OCI-LY1 (cell line): ENCODE results near the gene DCC.
"Not testable (repeated sequence)": the region's sequence is repeated elsewhere in the genome, so short reads cannot be mapped to it uniquely, and the experiment has no call there.

Source experiments
- H2AFZ ChIP-seq: fragments of 200-600 bp; sonication (generic), shearing (Covaris generic); 2 replicates; pipeline ENCODE4 v1.6.0; 2014; ENCODE audit warnings: antibody characterized with exemption, mild to moderate bottlenecking, low read length
- H3F3A ChIP-seq: fragments of 200-600 bp; sonication (generic), shearing (Covaris generic); 2 replicates; pipeline ENCODE4 v1.6.0; 2014; ENCODE audit warnings: mild to moderate bottlenecking, antibody characterized with exemption, low read length, moderate library complexity; ENCODE audit not compliant: insufficient read depth
- H3K27ac ChIP-seq: fragments of 200-600 bp; sonication (generic); 2 replicates; pipeline ENCODE4 v1.5.1; 2014; ENCODE audit warnings: low read length, mixed run types, mild to moderate bottlenecking, low read depth; ENCODE audit not compliant: poor library complexity, severe bottlenecking
- H3K27me3 ChIP-seq: fragments of 200-600 bp; sonication (generic); 2 replicates; pipeline ENCODE4 v1.6.0; 2014; ENCODE audit warnings: antibody characterized with exemption, mild to moderate bottlenecking, low read length, moderate library complexity; ENCODE audit not compliant: insufficient read depth
- H3K36me3 ChIP-seq: fragments of 200-600 bp; sonication (generic); 2 replicates; pipeline ENCODE4 v1.6.1; 2014; ENCODE audit warnings: mild to moderate bottlenecking, antibody characterized with exemption, low read length, moderate library complexity, mixed read lengths; ENCODE audit not compliant: insufficient read depth
- H3K4me1 ChIP-seq: fragments of 200-600 bp; sonication (generic); 2 replicates; pipeline ENCODE4 v1.5.1; 2014; ENCODE audit warnings: mild to moderate bottlenecking, low read length, moderate library complexity; ENCODE audit not compliant: insufficient read depth, severe bottlenecking
- H3K4me2 ChIP-seq: fragments of 200-600 bp; sonication (generic), shearing (Covaris generic); 2 replicates; pipeline ENCODE4 v1.6.1; 2014; ENCODE audit warnings: low read length
- H3K4me3 ChIP-seq: fragments of 200-600 bp; sonication (generic); 2 replicates; pipeline ENCODE4 v1.5.1; 2014; ENCODE audit warnings: low read length, low read depth, mild to moderate bottlenecking, mixed read lengths; ENCODE audit not compliant: poor library complexity, severe bottlenecking
- H3K79me2 ChIP-seq: fragments of 200-600 bp; shearing (Covaris generic); 2 replicates; pipeline ENCODE4 v1.6.1; 2016; ENCODE audit warnings: mixed run types, low read length, mixed read lengths; ENCODE audit not compliant: insufficient read depth
- H3K9ac ChIP-seq: fragments of 200-600 bp; sonication (generic), shearing (Covaris generic); 2 replicates; pipeline ENCODE4 v1.6.1; 2014; ENCODE audit warnings: mild to moderate bottlenecking, low read length, mixed read lengths
- H3K9me2 ChIP-seq: fragments of 200-600 bp; sonication (generic), shearing (Covaris generic); 2 replicates; pipeline ENCODE4 v1.6.1; 2014; ENCODE audit warnings: low read depth, mild to moderate bottlenecking, low read length, mixed read lengths
- H3K9me3 ChIP-seq: fragments of 200-600 bp; shearing (Covaris generic); 2 replicates; pipeline ENCODE4 v1.6.1; 2014; ENCODE audit warnings: low read length, mixed read lengths
- H4K20me1 ChIP-seq: fragments of 200-600 bp; sonication (generic), shearing (Covaris generic); 2 replicates; pipeline ENCODE4 v1.6.0; 2016; ENCODE audit warnings: mild to moderate bottlenecking, low read length; ENCODE audit not compliant: insufficient read depth
- EZH2 ChIP-seq: fragments of 200-600 bp; sonication (generic), shearing (Covaris generic); IDR thresholded peaks from 2 replicates; pipeline ENCODE4 v1.8.0; 2017; ENCODE audit warnings: borderline replicate concordance, mixed run types, mild to moderate bottlenecking, antibody characterized with exemption, low read length, moderate library complexity, mixed read lengths
- TF ChIP-seq, protein P1 (sequence below): fragments of 200-600 bp; sonication (generic), shearing (Covaris generic); IDR thresholded peaks from 2 replicates; pipeline ENCODE4 v1.5.1; 2017; ENCODE audit warnings: mild to moderate bottlenecking, antibody characterized with exemption, low read length, moderate library complexity, mixed read lengths

The DCC gene

DNA sequence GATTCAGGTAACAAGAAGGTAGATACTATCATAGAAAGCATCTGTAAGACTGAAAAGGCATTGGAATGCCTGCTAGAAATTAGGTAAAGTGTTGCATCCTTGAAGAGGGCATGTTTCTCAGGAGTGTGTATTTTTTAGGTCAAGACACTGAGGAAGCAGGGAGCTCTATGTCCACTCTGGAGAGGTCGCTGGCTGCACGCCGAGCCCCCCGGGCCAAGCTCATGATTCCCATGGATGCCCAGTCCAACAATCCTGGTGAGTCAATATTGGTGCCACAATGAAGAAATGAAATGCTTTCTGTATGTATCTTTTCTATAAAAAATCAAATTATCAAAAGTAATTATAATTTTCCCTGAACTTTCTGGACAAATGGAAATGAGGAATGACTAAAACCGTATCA lies 1127.8 kb downstream of the DCC start:
- Histone ChIP-seq H4K20me1 (no peaks in the 10 kb centered on the region), H3K36me3 (no peaks in the 10 kb centered on the region), H3K4me1 (no peaks in the 10 kb centered on the region), H3K9me3 (no peaks in the 10 kb centered on the region), H3K4me2 (no peak overlapping the region), H3K27me3 (no peaks in the 10 kb centered on the region), H2AFZ (no peak overlapping the region), H3F3A (no peaks in the 10 kb centered on the region), H3K79me2 (no peaks in the 10 kb centered on the region), H3K9me2 (no peaks in the 10 kb centered on the region), H3K27ac (no peak overlapping the region), H3K4me3 (no peak overlapping the region), H3K9ac (no peak overlapping the region)
- TF ChIP-seq, protein P1, sequence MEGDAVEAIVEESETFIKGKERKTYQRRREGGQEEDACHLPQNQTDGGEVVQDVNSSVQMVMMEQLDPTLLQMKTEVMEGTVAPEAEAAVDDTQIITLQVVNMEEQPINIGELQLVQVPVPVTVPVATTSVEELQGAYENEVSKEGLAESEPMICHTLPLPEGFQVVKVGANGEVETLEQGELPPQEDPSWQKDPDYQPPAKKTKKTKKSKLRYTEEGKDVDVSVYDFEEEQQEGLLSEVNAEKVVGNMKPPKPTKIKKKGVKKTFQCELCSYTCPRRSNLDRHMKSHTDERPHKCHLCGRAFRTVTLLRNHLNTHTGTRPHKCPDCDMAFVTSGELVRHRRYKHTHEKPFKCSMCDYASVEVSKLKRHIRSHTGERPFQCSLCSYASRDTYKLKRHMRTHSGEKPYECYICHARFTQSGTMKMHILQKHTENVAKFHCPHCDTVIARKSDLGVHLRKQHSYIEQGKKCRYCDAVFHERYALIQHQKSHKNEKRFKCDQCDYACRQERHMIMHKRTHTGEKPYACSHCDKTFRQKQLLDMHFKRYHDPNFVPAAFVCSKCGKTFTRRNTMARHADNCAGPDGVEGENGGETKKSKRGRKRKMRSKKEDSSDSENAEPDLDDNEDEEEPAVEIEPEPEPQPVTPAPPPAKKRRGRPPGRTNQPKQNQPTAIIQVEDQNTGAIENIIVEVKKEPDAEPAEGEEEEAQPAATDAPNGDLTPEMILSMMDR = no peak
- TF ChIP-seq EZH2 = no peak

DNA sequence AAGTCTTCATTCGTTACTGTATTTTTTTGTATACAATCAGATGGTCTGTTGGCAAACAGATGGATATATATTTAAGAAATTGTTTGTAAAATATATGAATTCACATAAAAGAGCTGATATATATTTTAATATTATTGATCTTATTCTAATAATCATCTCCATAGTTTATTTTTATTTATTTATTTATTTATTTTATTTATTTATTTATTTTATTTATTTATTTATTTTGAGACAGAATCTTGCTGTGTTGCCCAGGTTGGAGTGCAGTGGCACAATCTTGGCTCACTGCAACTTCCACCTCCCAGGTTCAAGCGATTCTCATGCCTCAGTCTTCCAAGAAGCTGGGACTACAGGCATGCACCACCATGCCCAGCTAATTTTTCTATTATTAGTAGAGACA lies 1128.2 kb downstream of the DCC start:
- H3K4me1 ChIP-seq = not testable (repeated sequence)

DNA sequence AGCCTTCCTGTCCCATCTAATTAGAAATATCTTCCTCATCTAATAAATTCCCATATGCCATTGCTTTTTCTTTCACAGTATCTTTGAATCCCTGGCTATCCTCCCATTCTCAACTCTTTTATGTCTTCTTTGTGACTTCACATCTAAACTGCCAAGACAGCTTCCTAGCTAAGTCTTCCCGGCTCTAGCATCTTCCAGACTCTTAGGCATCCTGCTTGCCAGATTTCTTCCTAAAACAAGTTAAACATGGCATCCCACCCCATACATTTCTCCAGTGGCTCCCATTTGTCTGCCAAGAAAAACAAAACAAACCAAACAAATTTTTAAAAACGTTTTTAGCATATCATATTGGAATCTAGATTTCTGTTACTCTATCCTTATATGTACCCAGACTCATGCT lies 1132.5 kb downstream of the DCC start:
- no peaks in the 10 kb centered on the region for H3K79me2 ChIP-seq
- no peak overlapping the region for H3K4me3 ChIP-seq
- no peak overlapping the region for H3K27ac ChIP-seq
- H3K36me3 ChIP-seq = no peaks in the 10 kb centered on the region
- no peaks in the 10 kb centered on the region for H4K20me1 ChIP-seq
- H3K4me2 ChIP-seq = no peak overlapping the region
- no peaks in the 10 kb centered on the region for H3K4me1 ChIP-seq
- no peaks in the 10 kb centered on the region for H3K9me3 ChIP-seq
- TF ChIP-seq, protein P1 = no peak
- TF ChIP-seq EZH2 = no peak
- H3K9me2 ChIP-seq = no peaks in the 10 kb centered on the region
- no peaks in the 10 kb centered on the region for H3K27me3 ChIP-seq
- no peaks in the 10 kb centered on the region for H3F3A ChIP-seq
- no peak overlapping the region for H2AFZ ChIP-seq
- H3K9ac ChIP-seq = no peak overlapping the region

More for the DNA sequence above, 1128.2 kb downstream of the DCC start:
- not testable (repeated sequence) for H3K27ac ChIP-seq, H3K9me3 ChIP-seq, H4K20me1 ChIP-seq, H3K9me2 ChIP-seq, H3K27me3 ChIP-seq, H3K4me3 ChIP-seq, H3F3A ChIP-seq, H3K4me2 ChIP-seq, H3K79me2 ChIP-seq, H2AFZ ChIP-seq, H3K36me3 ChIP-seq, H3K9ac ChIP-seq

DNA sequence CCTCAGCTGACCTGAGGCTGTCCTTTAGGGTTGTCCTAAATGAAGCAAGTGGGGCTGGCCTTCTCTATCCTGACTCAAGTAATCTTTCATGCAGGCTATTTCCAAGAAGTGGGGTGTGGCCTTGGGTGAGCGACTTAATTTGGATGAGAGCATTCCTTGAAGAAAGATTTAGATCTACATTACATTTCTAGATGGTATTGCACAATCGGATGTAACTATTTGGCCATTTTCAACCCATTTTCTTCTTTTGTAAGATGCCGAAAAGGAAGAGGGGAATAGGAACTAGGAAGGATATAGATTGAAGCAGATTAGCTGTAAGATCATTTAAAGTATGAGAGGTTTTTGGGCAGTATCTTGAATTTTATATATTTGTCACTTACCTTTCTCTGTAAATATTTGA lies 1138.2 kb downstream of the DCC start:
- no peaks in the 10 kb centered on the region for H3K4me1 ChIP-seq
- H3K9ac ChIP-seq = no peak overlapping the region
- H3K27ac ChIP-seq = no peak overlapping the region
- no peak overlapping the region for H2AFZ ChIP-seq
- H3K4me2 ChIP-seq = no peak overlapping the region
- no peaks in the 10 kb centered on the region for H3F3A ChIP-seq
- H3K79me2 ChIP-seq = no peaks in the 10 kb centered on the region
- H3K9me3 ChIP-seq = no peaks in the 10 kb centered on the region
- no peaks in the 10 kb centered on the region for H3K9me2 ChIP-seq
- no peaks in the 10 kb centered on the region for H4K20me1 ChIP-seq
- H3K36me3 ChIP-seq = no peaks in the 10 kb centered on the region
- no peak for TF ChIP-seq EZH2
- TF ChIP-seq, protein P1 = no peak
- no peaks in the 10 kb centered on the region for H3K27me3 ChIP-seq
- H3K4me3 ChIP-seq = no peak overlapping the region
